GM21619 (cell line): ENCODE data around the gene CREB5.

Experiments used
- ATAC-seq: cut with Tn5 transposase; IDR thresholded peaks from one replicate; pipeline ENCODE4 v1.9.1; 2021; ENCODE audit not compliant: unreplicated experiment

Gene CREB5

GRCh38 chr7:28871077-28871476 is 458.8 kb downstream of the CREB5 start:
- no peak for ATAC-seq

DNA sequence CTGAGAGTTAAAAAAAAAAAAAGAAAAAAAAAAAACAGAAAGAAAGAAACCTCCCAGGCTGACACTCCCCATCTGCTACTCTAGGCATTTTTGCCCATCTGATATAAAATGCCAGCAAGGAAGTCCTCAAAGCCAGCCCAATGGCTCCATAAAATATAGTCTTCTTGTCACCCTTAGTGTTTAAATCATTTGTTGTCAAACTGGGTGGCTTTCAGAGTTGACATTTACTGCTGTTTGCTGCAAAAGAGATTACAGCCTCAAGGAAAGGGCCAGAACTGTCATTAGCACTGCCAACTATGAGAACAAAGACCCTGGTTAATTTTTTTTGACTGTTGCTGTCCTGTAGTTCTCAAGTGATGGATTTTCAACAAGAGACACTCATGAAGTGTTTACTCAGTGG is 459.3 kb downstream of the CREB5 start:
- ATAC-seq: no peak

DNA sequence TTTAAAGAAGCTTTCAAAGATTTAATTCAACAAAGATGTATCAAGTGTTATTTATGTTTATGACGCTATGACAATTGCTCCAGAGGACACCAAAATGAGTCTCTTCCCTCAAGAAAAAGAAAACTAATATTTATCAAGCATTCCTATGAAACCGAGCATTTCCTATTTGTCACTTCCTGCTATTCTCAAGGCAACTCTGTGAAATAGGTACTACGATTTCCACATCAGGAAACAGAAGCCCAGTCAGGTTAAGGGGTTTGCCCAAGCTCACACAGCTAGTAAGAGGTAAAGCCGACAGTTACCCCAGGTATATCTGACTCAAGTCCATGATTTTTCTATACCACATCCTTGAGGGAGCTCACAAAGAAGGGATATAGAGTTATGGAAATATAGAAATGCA is 459.9 kb downstream of the CREB5 start:
- ATAC-seq: no peak

DNA sequence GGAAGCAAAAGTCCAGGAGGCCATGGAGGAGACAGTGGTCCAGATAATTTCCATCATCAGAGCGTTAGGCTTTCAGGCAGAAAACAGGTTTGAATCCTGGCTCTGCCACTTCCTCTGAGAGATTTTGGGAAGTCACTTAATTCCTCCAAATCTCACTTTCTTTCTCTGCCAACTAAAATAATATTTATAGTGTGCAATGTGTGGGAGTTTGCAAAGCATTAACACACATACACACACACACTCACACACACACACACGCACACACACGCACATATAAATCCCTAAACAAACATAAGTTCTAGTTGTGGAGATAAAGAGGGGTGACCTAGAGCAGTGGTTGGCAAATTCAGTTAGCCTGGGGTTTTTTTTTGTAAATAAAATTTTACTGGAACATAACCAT is 461.0 kb downstream of the CREB5 start:
- ATAC-seq: no peak

GRCh38 chr7:28874001-28874400 is 461.7 kb downstream of the CREB5 start:
- no peak for ATAC-seq
